Naive thymus-derived CD8-positive, alpha-beta T cell (primary cell): ENCODE data around the gene CHIA. TPM values are rescaled to one million over a fixed set of nuclear protein-coding genes. Genes with fewer than 3 reads are reported as not detected.

Experiments
- polyA plus RNA-seq, 3 donors: library from polyadenylated mRNA; unstranded; fragments of 300-500 nt; fragmentation: Illumina TruSeq; gene quantifications; one replicate each; pipeline ENCODE4 v1.2.3, GENCODE V29; 2021
- total RNA-seq, 8 experiments: library from RNA in 2 of 8; stranded (reverse) in 2 of 8; gene quantifications; one replicate each; pipeline ENCODE4 v1.2.3 and lab custom pipeline; 2021 to 2026

The CHIA gene
- total and polyA plus RNA-seq, 5 experiments from 2014 or later: not detected

Other genes starting within 250 kb of the CHIA start
- 10 to 100 TPM; 50.5 to 51.3 TPM for gene DRAM2, start 150.8 kb upstream of the CHIA start, total RNA-seq
- gene DRAM2, start 150.8 kb upstream of the CHIA start, polyA plus RNA-seq: 10 to 100 TPM; 84.3 to 95.3 (median 91.2) TPM
- 10 to 100 TPM; 55.9 to 59.9 TPM for gene CEPT1, start 150.6 kb upstream of the CHIA start, total RNA-seq
- 10 to 100 TPM; 18.0 to 28.6 (median 27.2) TPM for gene CEPT1, start 150.6 kb upstream of the CHIA start, polyA plus RNA-seq
- 100 to 1,000 TPM; 274 to 289 TPM for gene DENND2D, start 90.2 kb upstream of the CHIA start, total RNA-seq
- 100 to 1,000 TPM; 161 to 395 (median 225) TPM for gene DENND2D, start 90.2 kb upstream of the CHIA start, polyA plus RNA-seq
- 1 to 10 TPM; 5.7 to 6.5 TPM for gene CHI3L2, start 63.1 kb upstream of the CHIA start, total RNA-seq
- gene CHI3L2, start 63.1 kb upstream of the CHIA start, polyA plus RNA-seq: 10 to 100 TPM; 45.4 to 69.0 (median 48.6) TPM
- 1 to 10 TPM; 9.0 to 9.2 TPM for gene OVGP1, start 136.9 kb downstream of the CHIA start, total RNA-seq
- gene OVGP1, start 136.9 kb downstream of the CHIA start, polyA plus RNA-seq: 1 to 10 TPM in 1 of 3 donors, under 1 TPM in 2; 0.18 to 1.2 (median 0.51) TPM
- gene WDR77, start 158.4 kb downstream of the CHIA start, total RNA-seq: 10 to 100 TPM; 35.4 to 35.9 TPM
- 10 to 100 TPM; 36.9 to 44.6 (median 43.9) TPM for gene WDR77, start 158.4 kb downstream of the CHIA start, polyA plus RNA-seq
- gene ATP5PB, start 158.6 kb downstream of the CHIA start, total RNA-seq: 100 to 1,000 TPM; 105 to 115 TPM
- 100 to 1,000 TPM; 411 to 437 (median 416) TPM for gene ATP5PB, start 158.6 kb downstream of the CHIA start, polyA plus RNA-seq
- gene C1orf162, start 183.1 kb downstream of the CHIA start, total RNA-seq: 10 to 100 TPM; 58.1 to 59.7 TPM
- gene C1orf162, start 183.1 kb downstream of the CHIA start, polyA plus RNA-seq: 100 to 1,000 TPM; 159 to 250 (median 243) TPM
- under 1 TPM in 1 of 2 experiments, not detected in 1; 0.62 TPM for gene ADORA3, start 212.8 kb downstream of the CHIA start, total RNA-seq
- not detected for gene ADORA3, start 212.8 kb downstream of the CHIA start, polyA plus RNA-seq
- not detected for gene TMIGD3, start 212.8 kb downstream of the CHIA start, total RNA-seq
- gene TMIGD3, start 212.8 kb downstream of the CHIA start, polyA plus RNA-seq: not detected